ENCODE data around the gene DLG2.

DNA sequence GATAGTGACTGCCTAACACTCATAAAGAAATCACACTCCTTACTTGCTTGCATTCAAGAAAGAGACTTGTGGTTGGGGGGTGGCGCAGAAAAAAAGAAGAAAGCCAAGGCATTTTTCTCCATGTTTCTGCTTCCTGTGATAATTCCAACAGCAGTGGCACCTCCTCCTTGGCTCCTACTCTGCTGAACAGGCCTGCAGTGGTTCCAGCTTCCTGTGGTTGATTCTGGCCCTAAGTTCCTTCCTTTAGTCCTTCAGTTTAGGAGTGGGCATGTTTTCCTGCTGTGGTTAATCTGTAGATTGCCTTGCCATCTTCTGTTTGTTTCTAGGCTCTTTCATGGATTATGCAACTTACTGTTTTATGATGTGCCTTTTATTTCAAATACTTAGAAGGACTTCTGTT lies 940.4 kb downstream of the DLG2 start:
- TF ChIP-seq, protein P1, sequence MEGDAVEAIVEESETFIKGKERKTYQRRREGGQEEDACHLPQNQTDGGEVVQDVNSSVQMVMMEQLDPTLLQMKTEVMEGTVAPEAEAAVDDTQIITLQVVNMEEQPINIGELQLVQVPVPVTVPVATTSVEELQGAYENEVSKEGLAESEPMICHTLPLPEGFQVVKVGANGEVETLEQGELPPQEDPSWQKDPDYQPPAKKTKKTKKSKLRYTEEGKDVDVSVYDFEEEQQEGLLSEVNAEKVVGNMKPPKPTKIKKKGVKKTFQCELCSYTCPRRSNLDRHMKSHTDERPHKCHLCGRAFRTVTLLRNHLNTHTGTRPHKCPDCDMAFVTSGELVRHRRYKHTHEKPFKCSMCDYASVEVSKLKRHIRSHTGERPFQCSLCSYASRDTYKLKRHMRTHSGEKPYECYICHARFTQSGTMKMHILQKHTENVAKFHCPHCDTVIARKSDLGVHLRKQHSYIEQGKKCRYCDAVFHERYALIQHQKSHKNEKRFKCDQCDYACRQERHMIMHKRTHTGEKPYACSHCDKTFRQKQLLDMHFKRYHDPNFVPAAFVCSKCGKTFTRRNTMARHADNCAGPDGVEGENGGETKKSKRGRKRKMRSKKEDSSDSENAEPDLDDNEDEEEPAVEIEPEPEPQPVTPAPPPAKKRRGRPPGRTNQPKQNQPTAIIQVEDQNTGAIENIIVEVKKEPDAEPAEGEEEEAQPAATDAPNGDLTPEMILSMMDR (IDR thresholded peaks at IDR 0.05): no peak
- TF ChIP-seq POLR2A (IDR thresholded peaks at IDR 0.05): no peak
- TF ChIP-seq EP300 (IDR thresholded peaks at IDR 0.05): no peak

Data from ovary (tissue), 3 donors.